Neural cell (in vitro differentiated cells): ENCODE measurements around the gene APOF. TPM values are rescaled to one million over a fixed set of nuclear protein-coding genes. Genes with fewer than 3 reads are reported as not detected.

Experiments used
- H2AFZ ChIP-seq: fragments of 200-600, 300-800 bp; sonication (generic), shearing (Covaris generic); 2 replicates; pipeline ENCODE4 v1.6.0; 2014; ENCODE audit warnings: low read depth, mild to moderate bottlenecking, antibody characterized with exemption, low read length, moderate library complexity
- H3F3A ChIP-seq: fragments of 200-600 bp; shearing (Covaris generic); 2 replicates; pipeline ENCODE4 v1.6.1; 2016; ENCODE audit warnings: mild to moderate bottlenecking, moderate library complexity, mixed read lengths, antibody characterized with exemption, low read length; ENCODE audit not compliant: insufficient read depth, poor library complexity, severe bottlenecking
- H3K27ac ChIP-seq: fragments of 200-600, 300-800 bp; sonication (generic), shearing (Covaris generic); 2 replicates; pipeline ENCODE4 v1.5.1; 2014; ENCODE audit warnings: mild to moderate bottlenecking, low read length, moderate library complexity
- H3K27me3 ChIP-seq: fragments of 300-800, 200-600 bp; sonication (generic), shearing (Covaris generic); 2 replicates; pipeline ENCODE4 v1.6.0; 2014; ENCODE audit warnings: mild to moderate bottlenecking, low read depth, low read length, moderate library complexity; ENCODE audit not compliant: insufficient read depth
- H3K36me3 ChIP-seq: fragments of 300-800, 200-600 bp; sonication (generic), shearing (Covaris generic); 2 replicates; pipeline ENCODE4 v1.5.1; 2014; ENCODE audit warnings: mild to moderate bottlenecking, antibody characterized with exemption, low read length, moderate library complexity; ENCODE audit not compliant: insufficient read depth
- H3K4me2 ChIP-seq: fragments of 300-800, 200-600 bp; sonication (generic), shearing (Covaris generic); 2 replicates; pipeline ENCODE4 v1.6.0; 2014; ENCODE audit warnings: mild to moderate bottlenecking, low read length
- H3K4me3 ChIP-seq: fragments of 300-800, 200-600 bp; sonication (generic), shearing (Covaris generic); 2 replicates; pipeline ENCODE4 v1.5.1; 2014; ENCODE audit warnings: mild to moderate bottlenecking, low read length, moderate library complexity
- H3K79me2 ChIP-seq: fragments of 200-600 bp; shearing (Covaris generic); replicated peaks from 2 replicates; pipeline ENCODE4 v1.6.0; 2014; ENCODE audit warnings: mild to moderate bottlenecking, low read length, moderate library complexity; ENCODE audit not compliant: insufficient read depth
- H3K9ac ChIP-seq: fragments of 300-800, 200-600 bp; sonication (generic), shearing (Covaris generic); 2 replicates; pipeline ENCODE4 v1.6.1; 2016; ENCODE audit warnings: mild to moderate bottlenecking, low read length, mixed read lengths
- H3K9me2 ChIP-seq: fragments of 200-600 bp; shearing (Covaris generic); 2 replicates; pipeline ENCODE4 v1.6.1; 2016; ENCODE audit warnings: mild to moderate bottlenecking, low read length, mixed read lengths; ENCODE audit not compliant: insufficient read depth
- H3K9me3 ChIP-seq: fragments of 200-600, 300-800 bp; sonication (generic), shearing (Covaris generic); 2 replicates; pipeline ENCODE4 v1.6.1; 2016; ENCODE audit warnings: mild to moderate bottlenecking, mixed run types, low read length, moderate library complexity, mixed read lengths
- H4K20me1 ChIP-seq: fragments of 200-600 bp; shearing (Covaris generic); 2 replicates; pipeline ENCODE4 v1.6.1; 2016; ENCODE audit warnings: mild to moderate bottlenecking, mixed run types; ENCODE audit not compliant: insufficient read depth
- EP300 ChIP-seq: fragments of 450-650 bp; conservative IDR thresholded peaks from 2 replicates; pipeline ENCODE4 v1.6.1; 2014; ENCODE audit warnings: antibody characterized with exemption, mild to moderate bottlenecking, moderate library complexity; ENCODE audit not compliant: poor library complexity, severe bottlenecking
- EZH2 ChIP-seq: fragments of 200-600, 300-800 bp; shearing (Covaris generic), sonication (generic); IDR thresholded peaks from 2 replicates; pipeline ENCODE4 v1.6.1; 2014; ENCODE audit warnings: antibody characterized with exemption, low read length, borderline replicate concordance, mild to moderate bottlenecking; ENCODE audit not compliant: insufficient read depth, poor library complexity, severe bottlenecking
- MXI1 ChIP-seq: fragments of 450-650 bp; conservative IDR thresholded peaks from 2 replicates; pipeline ENCODE4 v1.6.1; 2014; ENCODE audit warnings: antibody characterized with exemption, mild to moderate bottlenecking; ENCODE audit not compliant: poor library complexity, severe bottlenecking
- POLR2AphosphoS5 ChIP-seq: IDR thresholded peaks from 2 replicates; pipeline ENCODE4 v1.6.1; 2012
- RAD21 ChIP-seq: fragments of 450-650 bp; conservative IDR thresholded peaks from 2 replicates; pipeline ENCODE4 v1.6.1; 2014; ENCODE audit warnings: antibody characterized with exemption, mild to moderate bottlenecking, moderate library complexity
- SMC3 ChIP-seq: fragments of 450-650 bp; conservative IDR thresholded peaks from 2 replicates; pipeline ENCODE4 v1.6.1; 2014; ENCODE audit warnings: antibody characterized with exemption, mild to moderate bottlenecking, moderate library complexity; ENCODE audit not compliant: poor library complexity
- TAF1 ChIP-seq: IDR thresholded peaks from 2 replicates; pipeline ENCODE4 v1.6.1; 2012; ENCODE audit warnings: low read depth
- polyA plus RNA-seq: library from polyadenylated mRNA; depleted of rRNA; stranded (reverse); fragments of >200 nt; gene quantifications from 2 replicates; pipeline ENCODE4 v1.2.3, GENCODE V29; 2014
- TF ChIP-seq, protein P1 (sequence below): fragments of 450-650 bp; IDR thresholded peaks from 2 replicates; pipeline ENCODE4 v1.5.1; 2014; ENCODE audit warnings: antibody characterized with exemption, mild to moderate bottlenecking, moderate library complexity; ENCODE audit not compliant: poor library complexity, severe bottlenecking
- TF ChIP-seq, protein P2 (sequence below): IDR thresholded peaks from 2 replicates; pipeline ENCODE4 v1.6.1; 2012; ENCODE audit warnings: borderline replicate concordance

Gene APOF
- polyA plus RNA-seq, 1 donor from 2014 or later: not detected

- Histone ChIP-seq H3K36me3 (no peaks in the 10 kb centered on the region), H3K27ac (no peak overlapping the region), H3K27me3 (no peaks in the 10 kb centered on the region), H3K9me2 (no peaks in the 10 kb centered on the region), H3K9ac (no peak overlapping the region), H3K79me2 (no peaks in the 10 kb centered on the region), H3K4me3 (no peak overlapping the region), H3F3A (no peaks in the 10 kb centered on the region), H4K20me1 (no peaks in the 10 kb centered on the region), H2AFZ (no peak overlapping the region), H3K9me3 (peaks cover 3% of the 10 kb centered on the region), H3K4me2 (no peak overlapping the region)
- TF ChIP-seq, protein P1, sequence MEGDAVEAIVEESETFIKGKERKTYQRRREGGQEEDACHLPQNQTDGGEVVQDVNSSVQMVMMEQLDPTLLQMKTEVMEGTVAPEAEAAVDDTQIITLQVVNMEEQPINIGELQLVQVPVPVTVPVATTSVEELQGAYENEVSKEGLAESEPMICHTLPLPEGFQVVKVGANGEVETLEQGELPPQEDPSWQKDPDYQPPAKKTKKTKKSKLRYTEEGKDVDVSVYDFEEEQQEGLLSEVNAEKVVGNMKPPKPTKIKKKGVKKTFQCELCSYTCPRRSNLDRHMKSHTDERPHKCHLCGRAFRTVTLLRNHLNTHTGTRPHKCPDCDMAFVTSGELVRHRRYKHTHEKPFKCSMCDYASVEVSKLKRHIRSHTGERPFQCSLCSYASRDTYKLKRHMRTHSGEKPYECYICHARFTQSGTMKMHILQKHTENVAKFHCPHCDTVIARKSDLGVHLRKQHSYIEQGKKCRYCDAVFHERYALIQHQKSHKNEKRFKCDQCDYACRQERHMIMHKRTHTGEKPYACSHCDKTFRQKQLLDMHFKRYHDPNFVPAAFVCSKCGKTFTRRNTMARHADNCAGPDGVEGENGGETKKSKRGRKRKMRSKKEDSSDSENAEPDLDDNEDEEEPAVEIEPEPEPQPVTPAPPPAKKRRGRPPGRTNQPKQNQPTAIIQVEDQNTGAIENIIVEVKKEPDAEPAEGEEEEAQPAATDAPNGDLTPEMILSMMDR: no peak
- no peak for TF ChIP-seq EZH2
- no peak for TF ChIP-seq TAF1
- no peak for TF ChIP-seq MXI1
- TF ChIP-seq, protein P2, sequence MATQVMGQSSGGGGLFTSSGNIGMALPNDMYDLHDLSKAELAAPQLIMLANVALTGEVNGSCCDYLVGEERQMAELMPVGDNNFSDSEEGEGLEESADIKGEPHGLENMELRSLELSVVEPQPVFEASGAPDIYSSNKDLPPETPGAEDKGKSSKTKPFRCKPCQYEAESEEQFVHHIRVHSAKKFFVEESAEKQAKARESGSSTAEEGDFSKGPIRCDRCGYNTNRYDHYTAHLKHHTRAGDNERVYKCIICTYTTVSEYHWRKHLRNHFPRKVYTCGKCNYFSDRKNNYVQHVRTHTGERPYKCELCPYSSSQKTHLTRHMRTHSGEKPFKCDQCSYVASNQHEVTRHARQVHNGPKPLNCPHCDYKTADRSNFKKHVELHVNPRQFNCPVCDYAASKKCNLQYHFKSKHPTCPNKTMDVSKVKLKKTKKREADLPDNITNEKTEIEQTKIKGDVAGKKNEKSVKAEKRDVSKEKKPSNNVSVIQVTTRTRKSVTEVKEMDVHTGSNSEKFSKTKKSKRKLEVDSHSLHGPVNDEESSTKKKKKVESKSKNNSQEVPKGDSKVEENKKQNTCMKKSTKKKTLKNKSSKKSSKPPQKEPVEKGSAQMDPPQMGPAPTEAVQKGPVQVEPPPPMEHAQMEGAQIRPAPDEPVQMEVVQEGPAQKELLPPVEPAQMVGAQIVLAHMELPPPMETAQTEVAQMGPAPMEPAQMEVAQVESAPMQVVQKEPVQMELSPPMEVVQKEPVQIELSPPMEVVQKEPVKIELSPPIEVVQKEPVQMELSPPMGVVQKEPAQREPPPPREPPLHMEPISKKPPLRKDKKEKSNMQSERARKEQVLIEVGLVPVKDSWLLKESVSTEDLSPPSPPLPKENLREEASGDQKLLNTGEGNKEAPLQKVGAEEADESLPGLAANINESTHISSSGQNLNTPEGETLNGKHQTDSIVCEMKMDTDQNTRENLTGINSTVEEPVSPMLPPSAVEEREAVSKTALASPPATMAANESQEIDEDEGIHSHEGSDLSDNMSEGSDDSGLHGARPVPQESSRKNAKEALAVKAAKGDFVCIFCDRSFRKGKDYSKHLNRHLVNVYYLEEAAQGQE: no peak
- no peak for TF ChIP-seq EP300
- no peak for TF ChIP-seq SMC3
- TF ChIP-seq RAD21: no peak
- no peak for TF ChIP-seq POLR2AphosphoS5
Observed at GRCh38 chr12:56373515-56373914, 10.9 kb upstream of the APOF start.

DNA sequence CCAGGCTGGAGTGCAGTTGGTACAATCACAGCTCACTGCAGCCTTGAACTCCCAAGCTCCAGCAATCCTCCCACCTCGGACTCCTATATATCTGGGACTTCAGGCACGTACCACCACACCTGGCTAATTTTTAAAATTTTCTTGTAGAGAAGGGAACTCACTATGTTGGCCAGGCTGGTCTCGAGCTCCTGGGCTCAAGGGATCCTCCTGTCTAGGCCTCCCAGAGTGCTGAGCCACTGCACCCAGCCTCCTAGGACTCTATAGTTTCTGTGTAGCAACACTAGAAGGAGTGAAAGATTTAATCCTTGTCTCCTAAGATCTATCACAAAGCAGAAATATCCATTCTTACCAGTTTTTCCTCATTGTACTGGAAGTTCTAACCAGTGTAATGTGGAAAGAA is 4.3 kb upstream of the APOF start:
- H3K9ac ChIP-seq: no peak overlapping the region
- no peaks in the 10 kb centered on the region for H4K20me1 ChIP-seq
- H3K79me2 ChIP-seq: no peaks in the 10 kb centered on the region
- no peaks in the 10 kb centered on the region for H3K36me3 ChIP-seq
- H3K27me3 ChIP-seq: no peaks in the 10 kb centered on the region
- H2AFZ ChIP-seq: no peak overlapping the region
- H3K9me2 ChIP-seq: no peaks in the 10 kb centered on the region
- H3K4me2 ChIP-seq: no peak overlapping the region
- H3F3A ChIP-seq: no peaks in the 10 kb centered on the region
- no peak for TF ChIP-seq TAF1
- no peak for TF ChIP-seq SMC3
- TF ChIP-seq, protein P2: no peak
- TF ChIP-seq, protein P1: no peak
- no peak for TF ChIP-seq MXI1
- no peak for TF ChIP-seq EZH2
- no peak for TF ChIP-seq EP300
- TF ChIP-seq POLR2AphosphoS5: no peak
- TF ChIP-seq RAD21: no peak
- H3K9me3 ChIP-seq: no peaks in the 10 kb centered on the region
- no peak overlapping the region for H3K4me3 ChIP-seq
- no peak overlapping the region for H3K27ac ChIP-seq
